ENCODE results near the gene SIRPD. TPM values are rescaled to one million over a fixed set of nuclear protein-coding genes. Genes with fewer than 3 reads are reported as not detected.
"Not testable (repeated sequence)": the region's sequence is repeated elsewhere in the genome, so short reads cannot be mapped to it uniquely, and the experiment has no call there.

The SIRPD gene
- total RNA-seq, 1 donor = not detected

DNA sequence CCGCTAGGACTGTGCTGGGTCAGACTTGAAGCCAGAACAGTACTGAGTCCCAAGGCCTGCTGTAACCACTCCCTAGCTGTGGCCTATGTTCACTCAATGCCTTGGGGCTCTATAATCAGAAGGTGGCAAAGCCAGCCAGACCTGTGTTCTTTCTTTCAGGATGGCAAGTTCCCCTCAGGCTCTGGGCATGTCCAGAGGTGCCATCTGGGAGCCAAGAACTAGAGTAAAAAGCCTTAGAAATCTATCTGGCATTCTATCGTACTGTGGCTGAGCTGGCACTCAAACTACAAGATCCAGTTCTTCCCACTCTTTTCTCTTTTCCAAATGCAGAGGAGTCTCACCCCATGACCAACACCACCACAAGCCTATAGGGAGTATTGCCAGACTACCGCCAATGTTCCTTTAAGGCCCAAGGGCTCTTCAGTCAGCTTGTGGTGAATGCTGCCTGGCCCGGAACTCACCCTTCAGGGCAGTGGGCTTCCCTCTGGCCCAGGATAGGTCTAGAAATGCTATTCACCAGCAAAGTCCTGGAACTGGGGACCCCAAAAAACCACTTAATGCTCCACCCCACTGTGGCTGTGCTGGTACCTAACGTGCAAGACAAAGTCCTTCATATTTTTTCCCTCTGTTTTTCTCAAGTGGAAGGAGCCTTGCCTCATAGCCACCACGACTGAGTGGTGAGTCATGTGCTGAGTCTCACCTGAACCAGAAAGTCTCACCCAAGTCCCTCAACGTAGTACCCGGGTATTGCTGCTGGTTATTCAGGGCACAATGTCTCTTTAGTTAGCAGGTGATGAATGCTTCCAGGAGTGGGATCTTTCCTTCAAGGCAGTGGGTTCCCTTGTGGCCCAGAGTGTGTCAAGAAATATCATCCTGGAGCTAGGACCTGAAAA lies 57.7 kb downstream of the SIRPD start:
- DNase-seq (ENCODE audit: low read depth) = no peak
- TF ChIP-seq, protein P1, sequence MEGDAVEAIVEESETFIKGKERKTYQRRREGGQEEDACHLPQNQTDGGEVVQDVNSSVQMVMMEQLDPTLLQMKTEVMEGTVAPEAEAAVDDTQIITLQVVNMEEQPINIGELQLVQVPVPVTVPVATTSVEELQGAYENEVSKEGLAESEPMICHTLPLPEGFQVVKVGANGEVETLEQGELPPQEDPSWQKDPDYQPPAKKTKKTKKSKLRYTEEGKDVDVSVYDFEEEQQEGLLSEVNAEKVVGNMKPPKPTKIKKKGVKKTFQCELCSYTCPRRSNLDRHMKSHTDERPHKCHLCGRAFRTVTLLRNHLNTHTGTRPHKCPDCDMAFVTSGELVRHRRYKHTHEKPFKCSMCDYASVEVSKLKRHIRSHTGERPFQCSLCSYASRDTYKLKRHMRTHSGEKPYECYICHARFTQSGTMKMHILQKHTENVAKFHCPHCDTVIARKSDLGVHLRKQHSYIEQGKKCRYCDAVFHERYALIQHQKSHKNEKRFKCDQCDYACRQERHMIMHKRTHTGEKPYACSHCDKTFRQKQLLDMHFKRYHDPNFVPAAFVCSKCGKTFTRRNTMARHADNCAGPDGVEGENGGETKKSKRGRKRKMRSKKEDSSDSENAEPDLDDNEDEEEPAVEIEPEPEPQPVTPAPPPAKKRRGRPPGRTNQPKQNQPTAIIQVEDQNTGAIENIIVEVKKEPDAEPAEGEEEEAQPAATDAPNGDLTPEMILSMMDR (IDR thresholded peaks at IDR 0.05; ENCODE audit: insufficient read depth, low read length) = no peak
- H3K4me3 ChIP-seq (ENCODE audit: low read depth, low read length) = no peak overlapping the region

GRCh38 chr20:1497371-1497770 lies 60.1 kb downstream of the SIRPD start:
- DNase-seq (ENCODE audit: low read depth); H3K4me3 ChIP-seq (ENCODE audit: low read depth, low read length): not testable (repeated sequence)

DNA sequence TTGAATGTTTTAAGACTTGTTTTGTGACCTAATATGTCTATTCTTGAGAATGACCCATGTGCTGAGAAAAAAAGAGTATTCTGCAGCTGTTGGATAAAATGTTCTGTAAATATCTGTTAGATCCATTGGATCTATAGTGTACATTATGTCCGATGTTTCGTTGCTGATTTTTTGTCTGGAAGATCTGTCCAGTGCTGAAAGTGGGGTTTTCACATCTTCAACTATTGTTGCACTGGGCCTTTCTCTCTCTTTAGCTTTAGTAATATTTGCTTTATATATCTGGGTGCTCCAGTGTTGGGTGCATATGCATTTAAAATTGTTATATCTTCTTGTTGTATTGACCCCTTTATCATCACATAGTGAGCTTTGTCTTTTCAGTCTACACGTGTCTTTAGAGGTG lies 60.6 kb downstream of the SIRPD start:
- no peak for DNase-seq (ENCODE audit: low read depth)
- no peak overlapping the region for H3K4me3 ChIP-seq (ENCODE audit: low read depth, low read length)
- TF ChIP-seq, protein P1 (IDR thresholded peaks at IDR 0.05; ENCODE audit: insufficient read depth, low read length) = no peak

- no peak for DNase-seq (ENCODE audit: low read depth)
- H3K4me3 ChIP-seq (ENCODE audit: low read depth, low read length) = no peak overlapping the region
- TF ChIP-seq, protein P1 (IDR thresholded peaks at IDR 0.05; ENCODE audit: insufficient read depth, low read length) = no peak
Measured at GRCh38 chr20:1494436-1494835, 63.1 kb downstream of the SIRPD start.

DNA sequence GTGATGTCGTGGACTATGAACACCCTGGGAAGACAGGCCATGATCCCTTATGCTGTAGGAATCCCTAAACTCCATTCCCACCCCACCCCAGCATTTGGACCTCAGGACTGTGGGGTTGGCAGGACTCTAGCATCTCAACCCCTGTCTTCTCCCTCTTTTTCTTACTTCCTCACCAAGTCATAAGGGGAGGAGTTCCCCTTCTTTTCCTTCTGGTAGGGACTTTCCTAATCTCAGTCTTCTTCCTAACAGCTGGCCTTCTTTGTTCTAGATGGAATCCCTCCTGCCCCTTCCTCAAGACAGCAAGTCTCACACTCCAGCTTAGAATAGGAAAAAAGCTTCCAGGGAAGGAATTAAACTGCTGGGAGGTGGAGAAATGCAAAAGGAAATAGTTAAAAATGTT lies 64.0 kb downstream of the SIRPD start:
- DNase-seq (ENCODE audit: low read depth) = no peak
- TF ChIP-seq, protein P1 (IDR thresholded peaks at IDR 0.05; ENCODE audit: insufficient read depth, low read length) = no peak
- H3K4me3 ChIP-seq (ENCODE audit: low read depth, low read length) = no peak overlapping the region

DNA sequence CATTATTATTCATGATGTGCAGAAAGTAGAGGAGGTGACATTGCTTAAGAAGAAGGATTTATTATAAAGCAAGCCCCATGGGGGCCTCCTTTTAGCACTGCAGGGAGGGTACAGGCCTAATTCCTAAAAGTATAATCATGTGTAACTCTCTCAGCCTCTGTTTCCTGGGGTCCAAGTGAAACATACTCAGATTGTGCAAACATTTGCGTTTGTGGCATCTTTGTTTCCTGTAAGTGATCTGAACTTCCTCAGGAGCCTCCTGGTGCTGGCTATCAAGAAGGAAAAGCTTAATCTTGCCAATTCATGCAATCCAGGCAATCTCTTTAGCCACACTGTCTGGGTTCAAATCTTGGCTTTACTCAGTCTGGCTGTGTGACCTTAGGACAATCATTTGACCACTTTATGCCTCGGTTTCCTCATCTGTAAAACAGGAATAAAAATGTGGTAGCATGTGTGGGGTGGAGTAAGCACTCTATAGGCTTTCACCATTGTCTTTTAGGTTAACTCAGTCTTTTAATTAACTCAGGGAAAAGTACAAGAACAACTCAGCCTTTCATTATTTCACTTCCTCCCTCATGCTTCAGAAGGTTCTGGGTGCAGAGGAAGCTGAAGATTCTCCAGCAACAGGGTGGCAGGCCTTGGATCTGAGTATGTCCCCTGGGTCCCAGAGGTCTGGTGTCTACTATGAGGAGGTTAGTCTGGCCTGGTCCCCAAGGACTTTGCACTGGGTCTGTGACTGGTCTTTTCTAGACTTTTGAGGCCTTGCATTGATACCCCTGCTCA lies 65.5 kb downstream of the SIRPD start:
- H3K4me3 ChIP-seq (ENCODE audit: low read depth, low read length) = no peak overlapping the region
- TF ChIP-seq, protein P1 (IDR thresholded peaks at IDR 0.05; ENCODE audit: insufficient read depth, low read length) = no peak
- no peak for DNase-seq (ENCODE audit: low read depth)

DNA sequence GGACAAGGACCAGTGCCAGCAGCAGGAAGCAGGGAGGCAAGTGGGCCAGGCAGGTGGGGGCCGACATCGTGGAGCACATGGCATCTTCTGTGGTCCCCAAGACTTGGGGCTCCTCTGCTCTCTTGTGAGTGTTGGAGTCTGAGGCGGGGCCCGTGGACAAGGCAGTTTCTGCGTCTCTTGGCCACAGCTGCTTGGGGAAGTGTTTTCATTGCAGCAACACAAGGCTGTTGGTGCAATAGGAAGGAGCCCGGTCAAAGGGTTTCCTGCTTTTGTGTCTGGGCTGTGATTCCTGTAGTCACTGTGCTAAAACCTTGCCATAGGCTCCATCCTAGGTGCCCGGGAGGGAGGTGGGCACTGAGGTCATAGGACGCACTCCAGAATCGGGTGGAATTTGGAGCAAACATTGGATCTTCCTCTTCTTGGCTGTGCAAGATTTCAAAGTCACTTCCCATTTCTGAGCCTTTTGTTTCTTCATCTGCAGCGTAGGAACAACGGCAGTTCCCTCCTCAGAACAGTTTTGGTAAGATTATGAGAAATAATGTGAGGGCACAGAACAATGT lies 66.1 kb downstream of the SIRPD start, which contains the start of gene SIRPB2:
Gene SIRPB2 (minus strand): TSS at position 140 of the 560 bp plus-strand sequence. CDS start 61 bp downstream, at position 79.
- DNase-seq (ENCODE audit: low read depth) = no peak
- TF ChIP-seq, protein P1 (IDR thresholded peaks at IDR 0.05; ENCODE audit: insufficient read depth, low read length) = no peak
- no peak within 1 kb of the TSS for H3K4me3 ChIP-seq (ENCODE audit: low read depth, low read length)

Measured in fibroblast of the aortic adventitia (primary cell).